NCI-H526 (cell line): ENCODE data around the gene OR11L1.

Experiments used
- DNase-seq, 2 experiments: peaks; one replicate each; lab custom pipeline; 2025; lab: John Stamatoyannopoulos, UW

Gene OR11L1

GRCh38 chr1:247841796-247842195 lies at the start of gene OR11L1:
OR11L1 (minus strand) TSS chr1:247841896; CDS start chr1:247841896, 0 bp downstream.
- no peak for DNase-seq

GRCh38 chr1:247884797-247885413 lies 43.2 kb upstream of the OR11L1 start:
- no peak for DNase-seq

- DNase-seq, result no peak
Measured at GRCh38 chr1:247883346-247883745, 41.6 kb upstream of the OR11L1 start.

- DNase-seq, result no peak
Measured at GRCh38 chr1:247865416-247865815, 23.7 kb upstream of the OR11L1 start.

- DNase-seq, result no peak
Measured at GRCh38 chr1:247864644-247865043, 22.9 kb upstream of the OR11L1 start.

GRCh38 chr1:247862756-247863155 lies 21.1 kb upstream of the OR11L1 start:
- no peak for DNase-seq

- peak in 1 of 2 experiments; percentile 29 for DNase-seq
Measured at GRCh38 chr1:247857985-247858619, 16.4 kb upstream of the OR11L1 start.

GRCh38 chr1:247857069-247857984 lies 15.6 kb upstream of the OR11L1 start, which contains the start of gene TRIM58:
TRIM58 (plus strand) TSS chr1:247857187; CDS start chr1:247857247, 60 bp downstream.
- DNase-seq, result peak; percentile 1 to 59

- no peak for DNase-seq
Measured at GRCh38 chr1:247855911-247856310, 14.2 kb upstream of the OR11L1 start.

GRCh38 chr1:247854899-247855545 lies 13.3 kb upstream of the OR11L1 start:
- DNase-seq, result no peak

GRCh38 chr1:247849616-247850015 lies 7.9 kb upstream of the OR11L1 start:
- no peak for DNase-seq

GRCh38 chr1:247848346-247848745 lies 6.7 kb upstream of the OR11L1 start:
- no peak for DNase-seq

GRCh38 chr1:247845693-247846017 lies 4.0 kb upstream of the OR11L1 start:
- DNase-seq, result no peak

GRCh38 chr1:247845011-247845692 lies 3.5 kb upstream of the OR11L1 start:
- DNase-seq, result no peak

- DNase-seq, result no peak
Measured at GRCh38 chr1:247843411-247843810, 1.7 kb upstream of the OR11L1 start.

- DNase-seq, result no peak
Measured at GRCh38 chr1:247840818-247841217, 878 bp downstream of the OR11L1 start.

- no peak for DNase-seq
Measured at GRCh38 chr1:247833601-247834000, 8.1 kb downstream of the OR11L1 start.

GRCh38 chr1:247829656-247830055 lies 12.0 kb downstream of the OR11L1 start:
- DNase-seq, result no peak

- DNase-seq, result no peak
Measured at GRCh38 chr1:247825362-247825761, 16.3 kb downstream of the OR11L1 start.

GRCh38 chr1:247824023-247824422 lies 17.7 kb downstream of the OR11L1 start, which contains the start of gene OR14A16:
OR14A16 (minus strand) TSS chr1:247824119; CDS start chr1:247815729, 8,390 bp downstream.
- DNase-seq, result peak; percentile 91 to 92

- DNase-seq, result no peak
Measured at GRCh38 chr1:247822060-247822459, 19.6 kb downstream of the OR11L1 start.

GRCh38 chr1:247812637-247813036 lies 29.1 kb downstream of the OR11L1 start:
- DNase-seq, result no peak
